Neural cell (in vitro differentiated cells): ENCODE data around the gene INS.

Source experiments
- EZH2 ChIP-seq: fragments of 200-600, 300-800 bp; shearing (Covaris generic), sonication (generic); IDR thresholded peaks from 2 replicates; pipeline ENCODE4 v1.6.1; 2014; ENCODE audit warnings: antibody characterized with exemption, low read length, borderline replicate concordance, mild to moderate bottlenecking; ENCODE audit not compliant: insufficient read depth, poor library complexity, severe bottlenecking
- MXI1 ChIP-seq: fragments of 450-650 bp; conservative IDR thresholded peaks from 2 replicates; pipeline ENCODE4 v1.6.1; 2014; ENCODE audit warnings: antibody characterized with exemption, mild to moderate bottlenecking; ENCODE audit not compliant: poor library complexity, severe bottlenecking
- POLR2AphosphoS5 ChIP-seq: IDR thresholded peaks from 2 replicates; pipeline ENCODE4 v1.6.1; 2012
- REST ChIP-seq: IDR thresholded peaks from 2 replicates; pipeline ENCODE4 v1.6.1; 2012; ENCODE audit warnings: borderline replicate concordance
- TAF1 ChIP-seq: IDR thresholded peaks from 2 replicates; pipeline ENCODE4 v1.6.1; 2012; ENCODE audit warnings: low read depth
- TF ChIP-seq, protein P1 (sequence below): fragments of 450-650 bp; IDR thresholded peaks from 2 replicates; pipeline ENCODE4 v1.5.1; 2014; ENCODE audit warnings: antibody characterized with exemption, mild to moderate bottlenecking, moderate library complexity; ENCODE audit not compliant: poor library complexity, severe bottlenecking

GRCh38 chr11:2128130-2128510, 32.9 kb downstream of the INS start:
- TF ChIP-seq, protein P1, sequence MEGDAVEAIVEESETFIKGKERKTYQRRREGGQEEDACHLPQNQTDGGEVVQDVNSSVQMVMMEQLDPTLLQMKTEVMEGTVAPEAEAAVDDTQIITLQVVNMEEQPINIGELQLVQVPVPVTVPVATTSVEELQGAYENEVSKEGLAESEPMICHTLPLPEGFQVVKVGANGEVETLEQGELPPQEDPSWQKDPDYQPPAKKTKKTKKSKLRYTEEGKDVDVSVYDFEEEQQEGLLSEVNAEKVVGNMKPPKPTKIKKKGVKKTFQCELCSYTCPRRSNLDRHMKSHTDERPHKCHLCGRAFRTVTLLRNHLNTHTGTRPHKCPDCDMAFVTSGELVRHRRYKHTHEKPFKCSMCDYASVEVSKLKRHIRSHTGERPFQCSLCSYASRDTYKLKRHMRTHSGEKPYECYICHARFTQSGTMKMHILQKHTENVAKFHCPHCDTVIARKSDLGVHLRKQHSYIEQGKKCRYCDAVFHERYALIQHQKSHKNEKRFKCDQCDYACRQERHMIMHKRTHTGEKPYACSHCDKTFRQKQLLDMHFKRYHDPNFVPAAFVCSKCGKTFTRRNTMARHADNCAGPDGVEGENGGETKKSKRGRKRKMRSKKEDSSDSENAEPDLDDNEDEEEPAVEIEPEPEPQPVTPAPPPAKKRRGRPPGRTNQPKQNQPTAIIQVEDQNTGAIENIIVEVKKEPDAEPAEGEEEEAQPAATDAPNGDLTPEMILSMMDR: no peak
- TF ChIP-seq TAF1 (no peak), MXI1 (no peak), EZH2 (no peak), REST (no peak), POLR2AphosphoS5 (no peak)
